Immature natural killer cell (primary cell): ENCODE results near the gene SLC25A52. TPM values are rescaled to one million over a fixed set of nuclear protein-coding genes. Genes with fewer than 3 reads are reported as not detected.
"Not testable (repeated sequence)": the region's sequence is repeated elsewhere in the genome, so short reads cannot be mapped to it uniquely, and the experiment has no call there.

Experiments
- DNase-seq, 3 donors: peaks; one replicate each; pipeline ENCODE4 v3.0.0; 2022; ENCODE audit warnings: mixed read lengths in 1 of 3
- H3K27ac Mint-ChIP-seq, 6 donors: one replicate each; pipeline ENCODE4 v1.8.0; 2020; ENCODE audit warnings: mixed read lengths in 6 of 6, mild to moderate bottlenecking in 5 of 6, inconsistent platforms in 4 of 6, moderate library complexity in 3 of 6
- H3K27me3 Mint-ChIP-seq, 3 donors: one replicate each; pipeline ENCODE4 v1.8.0; 2020 to 2021; ENCODE audit warnings: low read depth in 3 of 3, mild to moderate bottlenecking in 3 of 3, mixed read lengths in 3 of 3, moderate library complexity in 3 of 3, inconsistent platforms in 1 of 3
- H3K36me3 Mint-ChIP-seq, 3 donors: one replicate each; pipeline ENCODE4 v1.8.0; 2020; ENCODE audit warnings: mixed read lengths in 3 of 3, inconsistent platforms in 2 of 3, mild to moderate bottlenecking in 2 of 3
- H3K4me1 Mint-ChIP-seq, 2 donors: one replicate each; pipeline ENCODE4 v1.8.0; 2020; ENCODE audit warnings: inconsistent platforms in 2 of 2, mild to moderate bottlenecking in 2 of 2, mixed read lengths in 2 of 2, moderate library complexity in 1 of 2
- H3K4me3 Mint-ChIP-seq, 5 donors: one replicate each; pipeline ENCODE4 v1.8.0; 2020; ENCODE audit warnings: mild to moderate bottlenecking in 5 of 5, mixed read lengths in 5 of 5, inconsistent platforms in 3 of 5, moderate library complexity in 3 of 5
- H3K9me3 Mint-ChIP-seq, 6 donors: one replicate each; pipeline ENCODE4 v1.8.0; 2020; ENCODE audit warnings: mild to moderate bottlenecking in 6 of 6, mixed read lengths in 6 of 6, inconsistent platforms in 4 of 6, moderate library complexity in 3 of 6
- polyA plus RNA-seq, 3 donors: library from polyadenylated mRNA; unstranded; fragments of 300-500 nt; fragmentation: Illumina TruSeq; gene quantifications; one replicate each; pipeline ENCODE4 v1.2.3, GENCODE V29; 2021

SLC25A52 gene
- polyA plus RNA-seq, 3 donors from 2014 or later, result not detected

GRCh38 chr18:31729196-31729595 lies 31.5 kb downstream of the SLC25A52 start:
- peaks cover 2 to 22% (median 7%) of the 10 kb centered on the region in 3 donors for H3K27me3 Mint-ChIP-seq
- not testable (repeated sequence) for H3K4me3 Mint-ChIP-seq, H3K4me1 Mint-ChIP-seq, H3K27ac Mint-ChIP-seq, H3K36me3 Mint-ChIP-seq, DNase-seq, H3K9me3 Mint-ChIP-seq

GRCh38 chr18:31723990-31724711 lies 36.5 kb downstream of the SLC25A52 start:
- Mint-ChIP-seq H3K27ac (no peak overlapping the region), H3K4me3 (peak overlapping the region; percentile 41 to 73 (median 61)), H3K9me3 (peaks cover 0 to 5% (median 2%) of the 10 kb centered on the region in 6 donors), H3K4me1 (peaks cover 5 to 6% of the 10 kb centered on the region in 2 donors), H3K36me3 (peaks cover 0 to 4% (median 0%) of the 10 kb centered on the region in 3 donors), H3K27me3 (peaks cover 6 to 12% (median 9%) of the 10 kb centered on the region in 3 donors)
- no peak for DNase-seq

- peaks cover 0 to 4% (median 0%) of the 10 kb centered on the region in 3 donors for H3K36me3 Mint-ChIP-seq
- H3K27ac Mint-ChIP-seq, result no peak overlapping the region
- peaks cover 0 to 6% (median 4%) of the 10 kb centered on the region in 6 donors for H3K9me3 Mint-ChIP-seq
- H3K27me3 Mint-ChIP-seq, result peaks cover 6 to 12% (median 9%) of the 10 kb centered on the region in 3 donors
- no peak overlapping the region for H3K4me3 Mint-ChIP-seq
- no peak for DNase-seq
- peaks cover 5 to 6% of the 10 kb centered on the region in 2 donors for H3K4me1 Mint-ChIP-seq
Measured at GRCh38 chr18:31723639-31723989, 37.1 kb downstream of the SLC25A52 start.

GRCh38 chr18:31722369-31722957 lies 38.2 kb downstream of the SLC25A52 start:
- no peak overlapping the region for H3K4me3 Mint-ChIP-seq
- H3K36me3 Mint-ChIP-seq, result peaks cover 0 to 4% (median 0%) of the 10 kb centered on the region in 3 donors
- H3K27ac Mint-ChIP-seq, result no peak overlapping the region
- peaks cover 5 to 6% of the 10 kb centered on the region in 2 donors for H3K4me1 Mint-ChIP-seq
- peak; percentile 69 to 76 (median 69) for DNase-seq
- peaks cover 8 to 12% (median 10%) of the 10 kb centered on the region in 3 donors for H3K27me3 Mint-ChIP-seq
- H3K9me3 Mint-ChIP-seq, result peaks cover 0 to 7% (median 4%) of the 10 kb centered on the region in 6 donors

- Mint-ChIP-seq H3K27ac (no peak overlapping the region), H3K4me3 (no peak overlapping the region), H3K4me1 (peaks cover 5 to 6% of the 10 kb centered on the region in 2 donors), H3K27me3 (peaks cover 9 to 12% (median 10%) of the 10 kb centered on the region in 3 donors), H3K9me3 (peaks cover 0 to 7% (median 4%) of the 10 kb centered on the region in 6 donors), H3K36me3 (peaks cover 0 to 4% (median 0%) of the 10 kb centered on the region in 3 donors)
- DNase-seq, result no peak
Measured at GRCh38 chr18:31721601-31722000, 39.1 kb downstream of the SLC25A52 start.

GRCh38 chr18:31720867-31721266 lies 39.8 kb downstream of the SLC25A52 start:
- Mint-ChIP-seq H3K36me3 (peaks cover 0 to 4% (median 0%) of the 10 kb centered on the region in 3 donors), H3K4me1 (peaks cover 5 to 6% of the 10 kb centered on the region in 2 donors), H3K27me3 (peaks cover 9 to 10% (median 9%) of the 10 kb centered on the region in 3 donors), H3K27ac (no peak overlapping the region), H3K4me3 (no peak overlapping the region), H3K9me3 (peaks cover 0 to 7% (median 4%) of the 10 kb centered on the region in 6 donors)
- DNase-seq, result no peak

- peaks cover 4% of the 10 kb centered on the region in 2 donors for H3K4me1 Mint-ChIP-seq
- no peak overlapping the region for H3K4me3 Mint-ChIP-seq
- peaks cover 4 to 9% (median 8%) of the 10 kb centered on the region in 3 donors for H3K27me3 Mint-ChIP-seq
- H3K36me3 Mint-ChIP-seq, result peaks cover 0 to 4% (median 0%) of the 10 kb centered on the region in 3 donors
- DNase-seq, result no peak
- H3K9me3 Mint-ChIP-seq, result peaks cover 0 to 7% (median 4%) of the 10 kb centered on the region in 6 donors
- no peak overlapping the region for H3K27ac Mint-ChIP-seq
Measured at GRCh38 chr18:31719363-31720006, 41.2 kb downstream of the SLC25A52 start.

- Mint-ChIP-seq H3K9me3 (peaks cover 0 to 7% (median 4%) of the 10 kb centered on the region in 6 donors), H3K4me1 (no peaks in the 10 kb centered on the region), H3K4me3 (no peak overlapping the region), H3K27me3 (peaks cover 4 to 6% (median 4%) of the 10 kb centered on the region in 3 donors), H3K36me3 (peaks cover 0 to 4% (median 0%) of the 10 kb centered on the region in 3 donors), H3K27ac (no peak overlapping the region)
- no peak for DNase-seq
Measured at GRCh38 chr18:31718386-31718785, 42.3 kb downstream of the SLC25A52 start.

GRCh38 chr18:31716362-31716761 lies 44.3 kb downstream of the SLC25A52 start:
- peaks cover 0 to 2% (median 1%) of the 10 kb centered on the region in 3 donors for H3K27me3 Mint-ChIP-seq
- no peak for DNase-seq
- H3K4me3 Mint-ChIP-seq, result no peak overlapping the region
- no peaks in the 10 kb centered on the region for H3K4me1 Mint-ChIP-seq
- peaks cover 0 to 4% (median 0%) of the 10 kb centered on the region in 3 donors for H3K36me3 Mint-ChIP-seq
- H3K9me3 Mint-ChIP-seq, result peaks cover 0 to 7% (median 4%) of the 10 kb centered on the region in 6 donors
- no peak overlapping the region for H3K27ac Mint-ChIP-seq

GRCh38 chr18:31711365-31712172 lies 49.1 kb downstream of the SLC25A52 start:
- Mint-ChIP-seq H3K27ac (no peak overlapping the region), H3K36me3 (no peaks in the 10 kb centered on the region), H3K4me1 (no peaks in the 10 kb centered on the region), H3K9me3 (no peaks in the 10 kb centered on the region), H3K27me3 (peaks cover 0 to 2% (median 2%) of the 10 kb centered on the region in 3 donors), H3K4me3 (no peak overlapping the region)
- no peak for DNase-seq

GRCh38 chr18:31710826-31711225 lies 49.9 kb downstream of the SLC25A52 start:
- no peak for DNase-seq
- no peaks in the 10 kb centered on the region for H3K9me3 Mint-ChIP-seq
- no peak overlapping the region for H3K4me3 Mint-ChIP-seq
- H3K4me1 Mint-ChIP-seq, result no peaks in the 10 kb centered on the region
- H3K27ac Mint-ChIP-seq, result no peak overlapping the region
- H3K27me3 Mint-ChIP-seq, result peaks cover 0 to 2% (median 2%) of the 10 kb centered on the region in 3 donors
- H3K36me3 Mint-ChIP-seq, result no peaks in the 10 kb centered on the region
